ENCODE data around the gene ITLN1. TPM values are rescaled to one million over a fixed set of nuclear protein-coding genes. Genes with fewer than 3 reads are reported as not detected.

The ITLN1 gene
- total RNA-seq, 1 experiment from 2014 or later = not detected

Other genes starting within 250 kb of the ITLN1 start
- not detected in 2 replicates for gene SLAMF1, start 238.1 kb downstream of the ITLN1 start, total RNA-seq (2014; rRNA removed; shearing (Covaris generic))
- 0.05 TPM in 1 of 2 replicates, not detected in the other for gene CD48, start 173.4 kb downstream of the ITLN1 start, total RNA-seq (2014; rRNA removed; shearing (Covaris generic))
- 3.9 and 7.8 TPM in 2 replicates for gene SLAMF7, start 145.9 kb downstream of the ITLN1 start, total RNA-seq (2014; rRNA removed; shearing (Covaris generic))
- not detected in 2 replicates for gene LY9, start 89.0 kb downstream of the ITLN1 start, total RNA-seq (2014; rRNA removed; shearing (Covaris generic))
- gene CD244, start 22.3 kb downstream of the ITLN1 start, total RNA-seq (2014; rRNA removed; shearing (Covaris generic)) = not detected in 2 replicates
- gene ITLN2, start 69.6 kb upstream of the ITLN1 start, total RNA-seq (2014; rRNA removed; shearing (Covaris generic)) = not detected in 2 replicates
- gene F11R, start 136.0 kb upstream of the ITLN1 start, total RNA-seq (2014; rRNA removed; shearing (Covaris generic)) = 46.8 and 90.8 TPM in 2 replicates
- gene TSTD1, start 153.8 kb upstream of the ITLN1 start, total RNA-seq (2014; rRNA removed; shearing (Covaris generic)) = 0.27 and 0.44 TPM in 2 replicates
- 82.7 and 89.0 TPM in 2 replicates for gene USF1, start 160.8 kb upstream of the ITLN1 start, total RNA-seq (2014; rRNA removed; shearing (Covaris generic))
- 0.12 TPM in 1 of 2 replicates, not detected in the other for gene ARHGAP30, start 184.7 kb upstream of the ITLN1 start, total RNA-seq (2014; rRNA removed; shearing (Covaris generic))
- gene NECTIN4, start 204.4 kb upstream of the ITLN1 start, total RNA-seq (2014; rRNA removed; shearing (Covaris generic)) = not detected in 2 replicates
- 3.0 and 3.9 TPM in 2 replicates for gene KLHDC9, start 213.2 kb upstream of the ITLN1 start, total RNA-seq (2014; rRNA removed; shearing (Covaris generic))
- gene PFDN2, start 232.9 kb upstream of the ITLN1 start, total RNA-seq (2014; rRNA removed; shearing (Covaris generic)) = 105 and 111 TPM in 2 replicates
- 24.5 and 31.5 TPM in 2 replicates for gene NIT1, start 232.9 kb upstream of the ITLN1 start, total RNA-seq (2014; rRNA removed; shearing (Covaris generic))
- gene DEDD, start 247.5 kb upstream of the ITLN1 start, total RNA-seq (2014; rRNA removed; shearing (Covaris generic)) = 34.0 and 36.6 TPM in 2 replicates

All from M059J (cell line).